Brain microvascular endothelial cell (primary cell): ENCODE measurements around the gene CPT1A.

ENCODE experiments used
- DNase-seq: peaks from one replicate; pipeline ENCODE4 v3.0.0-alpha.2; 2020
- H3K27ac ChIP-seq: fragments of 250-450 bp; sonication (Bioruptor Pico); 2 replicates; pipeline ENCODE4 v1.5.1; 2020; ENCODE audit warnings: mild to moderate bottlenecking, moderate library complexity
- H3K27me3 ChIP-seq: fragments of 250-450 bp; sonication (Bioruptor Pico); replicated peaks from 2 replicates; pipeline ENCODE4 v1.5.1; 2020; ENCODE audit warnings: mild to moderate bottlenecking
- H3K36me3 ChIP-seq: fragments of 250-450 bp; sonication (Bioruptor Pico); replicated peaks from 2 replicates; pipeline ENCODE4 v1.5.1; 2020; ENCODE audit warnings: mild to moderate bottlenecking
- H3K4me3 ChIP-seq: 2 replicates; pipeline ENCODE4 v1.5.1; 2011; ENCODE audit warnings: low read depth, mild to moderate bottlenecking, control low read depth, low read length, moderate library complexity
- in situ Hi-C: cut with HindIII; loops from 2 replicates; pipeline ENCODE4 v1.10.0; 2017; ENCODE audit warnings: low sequenced_read_pairs, low pct_ligation_motif_present
- TF ChIP-seq, protein P1 (sequence below): IDR thresholded peaks from 2 replicates; pipeline ENCODE4 v1.5.1; 2011; ENCODE audit warnings: low read depth, mild to moderate bottlenecking, moderate library complexity, low read length, control low read depth, inconsistent platforms; ENCODE audit errors: missing control alignments

The CPT1A gene

DNA sequence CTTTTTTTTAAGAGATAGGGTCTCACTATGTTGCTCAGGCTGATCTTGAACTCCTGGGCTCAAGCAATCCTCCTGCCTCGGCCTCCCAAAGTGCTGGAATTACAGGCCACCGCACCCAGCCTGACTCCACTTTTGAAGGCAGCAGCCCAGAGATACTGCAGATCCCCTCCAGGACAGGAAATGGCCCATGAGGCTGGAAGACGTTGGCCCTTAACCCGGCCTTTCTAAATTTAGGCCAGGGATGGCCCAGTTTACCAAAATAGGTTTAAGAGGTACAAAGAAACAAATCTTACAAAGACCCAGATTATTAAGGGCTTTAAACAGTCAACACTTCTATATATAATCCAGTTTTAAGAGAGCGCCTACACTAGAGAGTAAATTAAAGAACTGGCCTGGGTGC lies 32.2 kb downstream of the CPT1A start:
- no peak for DNase-seq
- H3K4me3 ChIP-seq, result no peak overlapping the region
- TF ChIP-seq, protein P1, sequence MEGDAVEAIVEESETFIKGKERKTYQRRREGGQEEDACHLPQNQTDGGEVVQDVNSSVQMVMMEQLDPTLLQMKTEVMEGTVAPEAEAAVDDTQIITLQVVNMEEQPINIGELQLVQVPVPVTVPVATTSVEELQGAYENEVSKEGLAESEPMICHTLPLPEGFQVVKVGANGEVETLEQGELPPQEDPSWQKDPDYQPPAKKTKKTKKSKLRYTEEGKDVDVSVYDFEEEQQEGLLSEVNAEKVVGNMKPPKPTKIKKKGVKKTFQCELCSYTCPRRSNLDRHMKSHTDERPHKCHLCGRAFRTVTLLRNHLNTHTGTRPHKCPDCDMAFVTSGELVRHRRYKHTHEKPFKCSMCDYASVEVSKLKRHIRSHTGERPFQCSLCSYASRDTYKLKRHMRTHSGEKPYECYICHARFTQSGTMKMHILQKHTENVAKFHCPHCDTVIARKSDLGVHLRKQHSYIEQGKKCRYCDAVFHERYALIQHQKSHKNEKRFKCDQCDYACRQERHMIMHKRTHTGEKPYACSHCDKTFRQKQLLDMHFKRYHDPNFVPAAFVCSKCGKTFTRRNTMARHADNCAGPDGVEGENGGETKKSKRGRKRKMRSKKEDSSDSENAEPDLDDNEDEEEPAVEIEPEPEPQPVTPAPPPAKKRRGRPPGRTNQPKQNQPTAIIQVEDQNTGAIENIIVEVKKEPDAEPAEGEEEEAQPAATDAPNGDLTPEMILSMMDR, result no peak
- no peaks in the 10 kb centered on the region for H3K27me3 ChIP-seq
- no peaks in the 10 kb centered on the region for H3K36me3 ChIP-seq
- in situ Hi-C loops, result no loop called here
- no peak overlapping the region for H3K27ac ChIP-seq

DNA sequence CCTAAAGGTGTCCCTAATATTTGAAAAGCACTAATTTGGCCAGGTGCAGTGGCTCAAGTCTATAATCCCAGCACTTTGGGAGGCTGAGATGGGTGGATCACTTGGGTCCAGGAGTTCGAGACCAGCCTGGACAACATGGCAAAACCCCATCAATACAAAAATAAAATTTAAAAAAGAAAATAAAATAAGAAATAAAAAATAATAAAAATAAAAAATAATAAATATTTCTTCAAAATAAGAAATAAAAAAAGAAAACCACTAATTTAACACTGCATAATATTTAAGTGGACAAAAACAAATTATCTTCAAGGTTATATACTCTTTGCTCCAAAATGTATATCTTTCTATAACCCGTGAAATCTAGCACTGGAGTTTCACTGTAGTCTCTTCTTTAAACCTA lies 32.9 kb downstream of the CPT1A start:
- no peak overlapping the region for H3K4me3 ChIP-seq
- H3K27ac ChIP-seq, result no peak overlapping the region
- H3K36me3 ChIP-seq, result no peaks in the 10 kb centered on the region
- TF ChIP-seq, protein P1, result no peak
- in situ Hi-C loops, result no loop called here
- no peak for DNase-seq
- no peaks in the 10 kb centered on the region for H3K27me3 ChIP-seq

DNA sequence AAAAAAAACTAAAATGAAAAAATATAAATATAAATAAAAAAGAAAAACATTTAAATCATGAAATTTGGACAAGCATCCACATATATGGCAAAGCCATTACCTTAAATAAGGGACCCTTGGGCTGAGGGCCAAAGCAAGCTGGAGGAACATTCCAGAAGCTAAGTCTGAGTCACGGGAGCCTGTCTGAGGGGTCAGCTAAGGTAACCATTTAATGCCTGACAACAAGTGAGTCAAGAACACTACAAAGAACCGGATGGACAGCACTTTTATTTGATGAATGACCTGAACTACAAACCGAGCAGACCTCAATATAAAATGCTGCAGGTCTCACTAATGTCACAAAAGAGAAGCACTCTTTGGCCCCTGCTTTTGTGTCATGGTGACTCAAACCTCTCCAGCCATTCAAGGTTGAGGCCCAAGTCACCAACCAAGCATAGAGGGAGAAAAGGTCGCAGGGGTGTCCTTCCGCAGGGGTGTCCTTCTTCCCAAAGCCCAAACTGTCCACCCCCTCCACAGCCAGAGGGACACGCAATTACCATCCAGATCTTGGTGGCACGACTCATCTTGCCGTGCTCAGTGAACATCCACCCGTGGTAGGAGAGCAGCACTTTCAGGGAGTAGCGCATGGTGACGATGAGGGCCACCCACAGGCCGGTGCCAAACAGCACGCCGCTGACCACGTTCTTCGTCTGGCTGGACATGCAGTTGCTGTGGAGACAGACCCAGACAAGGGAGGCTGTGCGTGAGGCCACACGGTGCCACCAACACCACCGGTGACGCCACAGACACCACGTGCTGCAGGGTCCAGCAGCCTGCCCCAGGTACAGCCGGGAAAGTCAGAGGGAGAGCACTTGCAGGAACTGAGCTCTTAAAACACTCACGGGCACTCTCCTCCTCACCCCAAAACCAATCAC lies 34.5 kb downstream of the CPT1A start:
- peak; percentile 66 for DNase-seq
- Histone ChIP-seq H3K27me3 (no peaks in the 10 kb centered on the region), H3K27ac (no peak overlapping the region), H3K4me3 (no peak overlapping the region), H3K36me3 (no peaks in the 10 kb centered on the region)
- in situ Hi-C loops, result no loop called here
- TF ChIP-seq, protein P1, result no peak

DNA sequence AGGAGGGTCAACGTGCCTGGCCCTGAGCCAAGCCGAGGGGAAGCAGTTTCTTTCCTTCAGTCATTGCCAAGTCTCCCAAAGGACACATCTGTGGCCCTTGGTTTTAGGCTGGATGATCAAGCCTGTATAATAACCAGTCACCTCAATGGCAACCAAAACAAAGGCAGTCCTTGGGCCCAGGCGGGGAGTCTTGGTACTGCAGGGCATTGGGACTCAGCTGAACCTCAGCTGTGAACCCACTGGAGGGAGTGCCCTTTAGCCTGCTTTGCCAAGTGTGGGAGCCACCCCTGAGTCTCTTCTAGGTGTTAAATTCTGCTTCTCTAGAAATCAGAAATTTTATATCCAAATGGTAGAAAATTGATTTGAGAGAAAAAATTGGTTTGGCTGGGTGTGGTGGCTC lies 36.9 kb downstream of the CPT1A start:
- TF ChIP-seq, protein P1, result peak; percentile 22

DNA sequence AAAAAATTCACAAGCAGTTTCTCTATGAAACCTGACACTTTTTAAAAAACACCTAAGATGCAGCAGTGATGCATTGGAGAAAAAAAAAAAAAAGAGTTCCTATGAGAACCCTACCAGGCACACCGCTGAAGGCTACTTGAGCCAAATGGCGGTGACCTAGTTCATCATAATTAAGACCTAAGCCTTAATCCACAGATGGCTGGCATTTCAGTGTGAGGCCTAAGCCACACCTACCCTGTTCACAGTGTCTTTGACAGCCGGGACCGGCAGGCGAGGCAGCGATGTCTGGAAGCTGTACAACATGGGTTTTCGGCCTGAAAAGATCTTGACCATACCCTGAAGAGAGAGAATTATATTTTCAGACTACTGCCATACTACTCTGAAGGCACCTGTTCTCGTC lies 38.0 kb downstream of the CPT1A start:
- Histone ChIP-seq H3K27ac (no peak overlapping the region), H3K4me3 (no peak overlapping the region), H3K27me3 (no peaks in the 10 kb centered on the region), H3K36me3 (no peaks in the 10 kb centered on the region)
- DNase-seq, result no peak
- TF ChIP-seq, protein P1, result no peak
- in situ Hi-C loops, result no loop called here

More for the DNA sequence above, 36.9 kb downstream of the CPT1A start:
- no peaks in the 10 kb centered on the region for H3K27me3 ChIP-seq
- DNase-seq, result no peak
- H3K4me3 ChIP-seq, result no peak overlapping the region
- in situ Hi-C loops, result no loop called here
- no peaks in the 10 kb centered on the region for H3K36me3 ChIP-seq
- H3K27ac ChIP-seq, result no peak overlapping the region
